ENCODE results near the gene LHX3. TPM values are rescaled to one million over a fixed set of nuclear protein-coding genes. Genes with fewer than 3 reads are reported as not detected.
A peak's percentile ranks its signal among the peaks of the same experiment; 100 is the strongest.

Gene LHX3
- total RNA-seq, 2 experiments from 2014 or later, result 0.11 to 0.16 TPM

DNA sequence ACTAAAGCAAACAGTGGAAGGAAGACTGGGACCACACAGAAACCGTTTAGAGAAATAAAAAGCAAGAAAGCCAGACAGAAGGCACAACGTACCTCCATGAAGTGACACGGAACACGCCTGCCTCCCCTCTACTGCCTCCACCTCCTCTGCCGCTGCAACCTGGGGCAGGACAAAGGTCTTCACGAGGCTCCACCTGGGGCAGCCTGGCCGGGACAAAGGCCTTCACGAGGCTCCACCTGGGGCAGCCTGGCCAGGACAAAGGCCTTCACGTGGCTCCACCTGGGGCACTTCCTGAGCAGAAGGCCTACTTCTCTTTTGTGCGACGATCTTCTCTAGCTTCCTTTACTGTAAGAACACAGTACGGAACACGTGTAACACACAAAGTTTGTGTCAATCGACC, 28.9 kb upstream of the LHX3 start:
- POLR2A ChIA-PET, result no interaction called here
- ATAC-seq (ENCODE audit: poor library complexity) (no peak), DNase-seq (no peak)
- H3K4me1 ChIP-seq (ENCODE audit: insufficient read depth, low read length), result peaks cover 21% of the 10 kb centered on the region
- H3K27ac ChIP-seq (ENCODE audit: low read depth in 1 of 2, low read length in 2 of 2), result no peak overlapping the region
- H3K27ac Mint-ChIP-seq, result peak overlapping the region; percentile 1
- no peaks in the 10 kb centered on the region for H3K27me3 Mint-ChIP-seq
- no peaks in the 10 kb centered on the region for H3K9me3 Mint-ChIP-seq
- H3K4me3 ChIP-seq (ENCODE audit: low read length), result no peak overlapping the region
- peaks cover 21% of the 10 kb centered on the region for H3K36me3 Mint-ChIP-seq (ENCODE audit: low read depth)
- H3K27me3 ChIP-seq (ENCODE audit: control insufficient read depth in 1 of 2, insufficient read depth in 2 of 2, low read length in 2 of 2), result no peaks in the 10 kb centered on the region
- H3K4me1 Mint-ChIP-seq (ENCODE audit: low read depth), result peaks cover 22% of the 10 kb centered on the region
- no peaks in the 10 kb centered on the region for H3K9me3 ChIP-seq (ENCODE audit: control insufficient read depth in 1 of 2, insufficient read depth in 1 of 2, low read length in 2 of 2)
- CTCF ChIA-PET, result no interaction called here
- TF ChIP-seq, protein P1, sequence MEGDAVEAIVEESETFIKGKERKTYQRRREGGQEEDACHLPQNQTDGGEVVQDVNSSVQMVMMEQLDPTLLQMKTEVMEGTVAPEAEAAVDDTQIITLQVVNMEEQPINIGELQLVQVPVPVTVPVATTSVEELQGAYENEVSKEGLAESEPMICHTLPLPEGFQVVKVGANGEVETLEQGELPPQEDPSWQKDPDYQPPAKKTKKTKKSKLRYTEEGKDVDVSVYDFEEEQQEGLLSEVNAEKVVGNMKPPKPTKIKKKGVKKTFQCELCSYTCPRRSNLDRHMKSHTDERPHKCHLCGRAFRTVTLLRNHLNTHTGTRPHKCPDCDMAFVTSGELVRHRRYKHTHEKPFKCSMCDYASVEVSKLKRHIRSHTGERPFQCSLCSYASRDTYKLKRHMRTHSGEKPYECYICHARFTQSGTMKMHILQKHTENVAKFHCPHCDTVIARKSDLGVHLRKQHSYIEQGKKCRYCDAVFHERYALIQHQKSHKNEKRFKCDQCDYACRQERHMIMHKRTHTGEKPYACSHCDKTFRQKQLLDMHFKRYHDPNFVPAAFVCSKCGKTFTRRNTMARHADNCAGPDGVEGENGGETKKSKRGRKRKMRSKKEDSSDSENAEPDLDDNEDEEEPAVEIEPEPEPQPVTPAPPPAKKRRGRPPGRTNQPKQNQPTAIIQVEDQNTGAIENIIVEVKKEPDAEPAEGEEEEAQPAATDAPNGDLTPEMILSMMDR (IDR thresholded peaks at IDR 0.05), result no peak
- intact Hi-C loops (cut with DNase I, micrococcal nuclease), result no loop called here
- H3K4me3 Mint-ChIP-seq, result no peak overlapping the region
- peaks cover 18% of the 10 kb centered on the region for H3K36me3 ChIP-seq (ENCODE audit: insufficient read depth, low read length)

DNA sequence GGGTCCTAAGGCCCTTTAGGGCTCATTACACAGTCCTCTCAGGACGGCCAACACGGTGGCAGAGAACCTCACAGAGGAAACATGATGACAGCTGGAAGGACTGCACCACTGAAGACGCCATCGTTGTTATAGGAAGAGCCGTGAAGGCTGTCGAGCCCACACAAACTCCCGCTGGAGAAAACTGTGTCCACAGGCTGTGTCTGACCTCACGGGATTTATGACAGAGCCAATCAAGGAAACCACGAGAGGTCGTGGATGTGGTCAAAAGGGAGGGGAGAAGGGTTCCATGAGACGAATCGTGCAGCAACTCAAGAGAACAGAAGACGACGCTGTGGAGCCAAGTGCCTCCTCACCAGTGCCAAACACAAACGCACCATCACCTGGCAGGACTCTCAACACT, 28.5 kb upstream of the LHX3 start:
- no peak for DNase-seq
- POLR2A ChIA-PET, result no interaction called here
- no peak for ATAC-seq (ENCODE audit: poor library complexity)
- H3K27me3 Mint-ChIP-seq, result no peaks in the 10 kb centered on the region
- CTCF ChIA-PET, result no interaction called here
- H3K9me3 ChIP-seq (ENCODE audit: control insufficient read depth in 1 of 2, insufficient read depth in 1 of 2, low read length in 2 of 2), result no peaks in the 10 kb centered on the region
- intact Hi-C loops (cut with DNase I, micrococcal nuclease), result no loop called here
- H3K27ac Mint-ChIP-seq, result peak overlapping the region; percentile 1
- no peak overlapping the region for H3K4me3 Mint-ChIP-seq
- H3K4me1 ChIP-seq (ENCODE audit: insufficient read depth, low read length), result peaks cover 21% of the 10 kb centered on the region
- H3K36me3 Mint-ChIP-seq (ENCODE audit: low read depth), result peaks cover 21% of the 10 kb centered on the region
- peaks cover 18% of the 10 kb centered on the region for H3K36me3 ChIP-seq (ENCODE audit: insufficient read depth, low read length)
- H3K4me3 ChIP-seq (ENCODE audit: low read length), result no peak overlapping the region
- H3K27me3 ChIP-seq (ENCODE audit: control insufficient read depth in 1 of 2, insufficient read depth in 2 of 2, low read length in 2 of 2), result no peaks in the 10 kb centered on the region
- TF ChIP-seq, protein P1 (IDR thresholded peaks at IDR 0.05), result no peak
- peaks cover 22% of the 10 kb centered on the region for H3K4me1 Mint-ChIP-seq (ENCODE audit: low read depth)
- H3K9me3 Mint-ChIP-seq, result no peaks in the 10 kb centered on the region
- no peak overlapping the region for H3K27ac ChIP-seq (ENCODE audit: low read depth in 1 of 2, low read length in 2 of 2)

DNA sequence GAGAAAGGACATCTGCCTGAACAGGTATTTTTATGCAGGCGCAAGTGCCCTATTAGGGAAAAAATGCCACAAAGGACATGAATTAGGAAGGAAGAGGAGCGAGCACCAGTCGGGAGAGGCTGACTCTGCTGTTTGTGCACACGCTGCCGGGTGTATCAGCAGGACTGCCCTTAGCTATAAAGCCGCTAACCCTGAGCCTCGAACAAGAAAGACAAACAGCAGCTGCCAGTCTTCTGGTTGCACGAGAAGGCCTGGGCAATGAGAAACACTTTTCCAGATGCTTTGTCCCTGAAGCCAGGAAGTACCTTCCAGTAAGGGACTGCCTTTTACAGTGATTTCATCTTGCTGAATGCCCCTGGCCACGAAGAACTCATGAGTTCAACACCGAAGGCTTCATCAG, 28.0 kb upstream of the LHX3 start:
- H3K27ac ChIP-seq (ENCODE audit: low read depth in 1 of 2, low read length in 2 of 2), result no peak overlapping the region
- no peaks in the 10 kb centered on the region for H3K27me3 ChIP-seq (ENCODE audit: control insufficient read depth in 1 of 2, insufficient read depth in 2 of 2, low read length in 2 of 2)
- CTCF ChIA-PET, result no interaction called here
- ATAC-seq (ENCODE audit: poor library complexity) (no peak), DNase-seq (no peak)
- Mint-ChIP-seq H3K4me3 (no peak overlapping the region), H3K27me3 (no peaks in the 10 kb centered on the region), H3K4me1 (ENCODE audit: low read depth) (peaks cover 17% of the 10 kb centered on the region), H3K9me3 (no peaks in the 10 kb centered on the region), H3K36me3 (ENCODE audit: low read depth) (peaks cover 21% of the 10 kb centered on the region), H3K27ac (no peak overlapping the region)
- POLR2A ChIA-PET, result no interaction called here
- no peaks in the 10 kb centered on the region for H3K9me3 ChIP-seq (ENCODE audit: control insufficient read depth in 1 of 2, insufficient read depth in 1 of 2, low read length in 2 of 2)
- intact Hi-C loops (cut with DNase I, micrococcal nuclease), result no loop called here
- TF ChIP-seq, protein P1 (IDR thresholded peaks at IDR 0.05), result no peak
- H3K4me3 ChIP-seq (ENCODE audit: low read length), result no peak overlapping the region
- peaks cover 21% of the 10 kb centered on the region for H3K4me1 ChIP-seq (ENCODE audit: insufficient read depth, low read length)
- H3K36me3 ChIP-seq (ENCODE audit: insufficient read depth, low read length), result peaks cover 18% of the 10 kb centered on the region
